HG03060 (cell line): ENCODE results near the gene KDELR3.
"Not testable (repeated sequence)": the region's sequence is repeated elsewhere in the genome, so short reads cannot be mapped to it uniquely, and the experiment has no call there.

Experiments used
- ATAC-seq: cut with Tn5 transposase; IDR thresholded peaks from one replicate; pipeline ENCODE4 v1.9.1; 2021; ENCODE audit warnings: low read depth, moderate number of reproducible peaks; ENCODE audit not compliant: unreplicated experiment

The KDELR3 gene

GRCh38 chr22:38455530-38456271 lies 12.2 kb upstream of the KDELR3 start:
- ATAC-seq, result no peak

- no peak for ATAC-seq
Observed at GRCh38 chr22:38456272-38456835, 11.5 kb upstream of the KDELR3 start.

- ATAC-seq, result no peak
Observed at GRCh38 chr22:38456841-38457699, 10.8 kb upstream of the KDELR3 start.

- no peak for ATAC-seq
Observed at GRCh38 chr22:38460426-38460840, 7.5 kb upstream of the KDELR3 start.

GRCh38 chr22:38461057-38461413 lies 6.9 kb upstream of the KDELR3 start:
- no peak for ATAC-seq

- ATAC-seq, result no peak
Observed at GRCh38 chr22:38461414-38462081, 6.3 kb upstream of the KDELR3 start.

GRCh38 chr22:38462960-38463784 lies 4.7 kb upstream of the KDELR3 start:
- no peak for ATAC-seq

GRCh38 chr22:38464992-38465672 lies 2.8 kb upstream of the KDELR3 start:
- ATAC-seq, result no peak

GRCh38 chr22:38465673-38466490 lies 2.0 kb upstream of the KDELR3 start:
- ATAC-seq, result no peak

GRCh38 chr22:38467438-38467903 lies 425 bp upstream of the KDELR3 start:
- no peak for ATAC-seq

GRCh38 chr22:38468443-38469305 lies 778 bp downstream of the KDELR3 start:
- ATAC-seq, result no peak

- ATAC-seq, result no peak
Observed at GRCh38 chr22:38469306-38469781, 1.4 kb downstream of the KDELR3 start.

GRCh38 chr22:38470179-38470578 lies 2.3 kb downstream of the KDELR3 start:
- ATAC-seq, result not testable (repeated sequence)

GRCh38 chr22:38471237-38471636 lies 3.3 kb downstream of the KDELR3 start:
- no peak for ATAC-seq

- ATAC-seq, result no peak
Observed at GRCh38 chr22:38474003-38474607, 6.2 kb downstream of the KDELR3 start.

GRCh38 chr22:38477585-38477984 lies 9.7 kb downstream of the KDELR3 start:
- ATAC-seq, result no peak
